ENCODE results near the gene IVNS1ABP.
"Not testable (repeated sequence)": the region's sequence is repeated elsewhere in the genome, so short reads cannot be mapped to it uniquely, and the experiment has no call there.

The IVNS1ABP gene

GRCh38 chr1:185257116-185257949 is 59.7 kb downstream of the IVNS1ABP start:
- DNase-seq (ENCODE audit: low read depth in 2 of 2): not testable (repeated sequence)

GRCh38 chr1:185255595-185255994 is 61.4 kb downstream of the IVNS1ABP start:
- not testable (repeated sequence) for DNase-seq (ENCODE audit: low read depth in 2 of 2)

- not testable (repeated sequence) for DNase-seq (ENCODE audit: low read depth in 2 of 2)
Measured at GRCh38 chr1:185252404-185252803, 64.6 kb downstream of the IVNS1ABP start.

GRCh38 chr1:185251928-185252327 is 65.1 kb downstream of the IVNS1ABP start:
- not testable (repeated sequence) for DNase-seq (ENCODE audit: low read depth in 2 of 2)

GRCh38 chr1:185250063-185250462 is 67.0 kb downstream of the IVNS1ABP start:
- no peak for DNase-seq (ENCODE audit: low read depth in 2 of 2)

- DNase-seq (ENCODE audit: low read depth in 2 of 2): no peak
Measured at GRCh38 chr1:185249563-185249962, 67.5 kb downstream of the IVNS1ABP start.
